HEK293T (cell line): ENCODE results near the gene APMAP.

Experiments
- CTCF ChIA-PET: fragments of 350-600 bp; formaldehyde crosslinking; extraction: SDS; loops from one replicate; lab custom pipeline; 2021; ENCODE audit warnings: antibody characterized with exemption, inconsistent platforms; lab: Yijun Ruan, JAX
- POLR2A ChIA-PET: fragments of 350-600 bp; formaldehyde crosslinking; extraction: SDS; loops from one replicate; lab custom pipeline; 2020; ENCODE audit warnings: antibody characterized with exemption, inconsistent platforms; lab: Yijun Ruan, JAX
- DNase-seq: peaks from one replicate; pipeline ENCODE4 v3.0.0; 2012; ENCODE audit warnings: mixed read lengths; ENCODE audit errors: extremely low spot score
- ARNT ChIP-seq: fragments of 450-650 bp; IDR thresholded peaks from 2 replicates; pipeline ENCODE4 v1.6.1; 2017; ENCODE audit warnings: mild to moderate bottlenecking
- BHLHE40 ChIP-seq: fragments of 450-650 bp; IDR thresholded peaks from 2 replicates; pipeline ENCODE4 v1.6.1; 2016; ENCODE audit warnings: mild to moderate bottlenecking, moderate library complexity, borderline replicate concordance
- CTBP1 ChIP-seq: fragments of 450-650 bp; IDR thresholded peaks from 2 replicates; pipeline ENCODE4 v1.6.1; 2016; ENCODE audit warnings: borderline replicate concordance
- ELF4 ChIP-seq: fragments of 450-650 bp; IDR thresholded peaks from 2 replicates; pipeline ENCODE4 v1.6.1; 2017; ENCODE audit warnings: antibody characterized with exemption
- FOXA1 ChIP-seq: fragments of 450-650 bp; IDR thresholded peaks from 2 replicates; pipeline ENCODE4 v1.6.1; 2016; ENCODE audit warnings: mild to moderate bottlenecking
- FOXK2 ChIP-seq: fragments of 450-650 bp; IDR thresholded peaks from 2 replicates; pipeline ENCODE4 v1.6.1; 2016; ENCODE audit warnings: mild to moderate bottlenecking
- FOXM1 ChIP-seq: fragments of 450-650 bp; IDR thresholded peaks from 2 replicates; pipeline ENCODE4 v1.6.1; 2017; ENCODE audit warnings: mild to moderate bottlenecking, borderline replicate concordance
- HDGF ChIP-seq: fragments of 450-650 bp; IDR thresholded peaks from 2 replicates; pipeline ENCODE4 v1.6.1; 2017; ENCODE audit warnings: antibody characterized with exemption, borderline replicate concordance
- L3MBTL2 ChIP-seq: fragments of 450-650 bp; conservative IDR thresholded peaks from 2 replicates; pipeline ENCODE4 v1.6.1; 2016; ENCODE audit warnings: mild to moderate bottlenecking
- LEF1 ChIP-seq: fragments of 450-650 bp; IDR thresholded peaks from 2 replicates; pipeline ENCODE4 v1.6.1; 2017; ENCODE audit warnings: mild to moderate bottlenecking, borderline replicate concordance
- NFRKB ChIP-seq: fragments of 450-650 bp; IDR thresholded peaks from 2 replicates; pipeline ENCODE4 v1.6.1; 2016; ENCODE audit warnings: mild to moderate bottlenecking, moderate library complexity
- PKNOX1 ChIP-seq: fragments of 450-650 bp; IDR thresholded peaks from 2 replicates; pipeline ENCODE4 v1.6.1; 2016
- SP1 ChIP-seq: fragments of 450-650 bp; IDR thresholded peaks from 2 replicates; pipeline ENCODE4 v1.6.1; 2017
- SUZ12 ChIP-seq: fragments of 450-650 bp; IDR thresholded peaks from 2 replicates; pipeline ENCODE4 v1.6.1; 2016; ENCODE audit warnings: mild to moderate bottlenecking
- TARDBP ChIP-seq: fragments of 450-650 bp; IDR thresholded peaks from 2 replicates; pipeline ENCODE4 v1.6.1; 2016
- ZNF384 ChIP-seq: fragments of 450-650 bp; IDR thresholded peaks from 2 replicates; pipeline ENCODE4 v1.6.1; 2016

Gene APMAP

GRCh38 chr20:24966317-24967012 is 26.1 kb downstream of the APMAP start:
- ChIA-PET CTCF (no interaction called here), POLR2A (no interaction called here)
- TF ChIP-seq FOXM1 (no peak), PKNOX1 (no peak), SP1 (no peak), TARDBP (no peak), FOXA1 (no peak), FOXK2 (no peak), CTBP1 (no peak), HDGF (no peak), L3MBTL2 (no peak), ELF4 (no peak), NFRKB (no peak), SUZ12 (no peak), ZNF384 (no peak)
- DNase-seq, result no peak

- DNase-seq, result no peak
- ChIA-PET POLR2A (no interaction called here), CTCF (no interaction called here)
- no peak for TF ChIP-seq FOXA1
- TF ChIP-seq FOXK2, result no peak
- no peak for TF ChIP-seq LEF1
- no peak for TF ChIP-seq L3MBTL2
- no peak for TF ChIP-seq CTBP1
- TF ChIP-seq NFRKB, result no peak
Measured at GRCh38 chr20:24965065-24965919, 27.3 kb downstream of the APMAP start.

GRCh38 chr20:24964506-24964840 is 28.1 kb downstream of the APMAP start:
- POLR2A ChIA-PET, result no interaction called here
- CTCF ChIA-PET, result no interaction called here
- no peak for DNase-seq
- TF ChIP-seq FOXA1 (no peak), FOXK2 (no peak), CTBP1 (no peak), ZNF384 (no peak), HDGF (no peak), SUZ12 (no peak), BHLHE40 (no peak), SP1 (no peak), LEF1 (no peak), L3MBTL2 (no peak), NFRKB (no peak), ARNT (no peak), ELF4 (no peak), FOXM1 (no peak)

GRCh38 chr20:24963672-24964505 is 28.7 kb downstream of the APMAP start:
- TF ChIP-seq PKNOX1 (no peak), FOXA1 (no peak), NFRKB (no peak), FOXM1 (no peak), ZNF384 (no peak), CTBP1 (no peak), SUZ12 (no peak), FOXK2 (no peak), ARNT (no peak), SP1 (no peak), BHLHE40 (no peak), TARDBP (no peak), ELF4 (no peak)
- ChIA-PET CTCF (no interaction called here), POLR2A (no interaction called here)
- DNase-seq, result no peak

GRCh38 chr20:24962510-24962909 is 30.0 kb downstream of the APMAP start:
- ChIA-PET POLR2A (no interaction called here), CTCF (no interaction called here)
- no peak for DNase-seq
- no peak for TF ChIP-seq LEF1
- no peak for TF ChIP-seq FOXM1
- no peak for TF ChIP-seq ELF4
- no peak for TF ChIP-seq ARNT
- TF ChIP-seq NFRKB, result no peak
- TF ChIP-seq CTBP1, result no peak
- TF ChIP-seq SP1, result no peak
- no peak for TF ChIP-seq FOXA1
- no peak for TF ChIP-seq L3MBTL2
- TF ChIP-seq HDGF, result no peak
- no peak for TF ChIP-seq SUZ12
- TF ChIP-seq TARDBP, result no peak
- TF ChIP-seq PKNOX1, result no peak
- TF ChIP-seq ZNF384, result no peak
- TF ChIP-seq FOXK2, result no peak
